Neural cell (in vitro differentiated cells): Measurements from ENCODE around the gene ZNF474. TPM values are rescaled to one million over a fixed set of nuclear protein-coding genes. Genes with fewer than 3 reads are reported as not detected.

Experiments
- H2AFZ ChIP-seq: fragments of 200-600, 300-800 bp; sonication (generic), shearing (Covaris generic); 2 replicates; pipeline ENCODE4 v1.6.0; 2014; ENCODE audit warnings: low read depth, mild to moderate bottlenecking, antibody characterized with exemption, low read length, moderate library complexity
- H3F3A ChIP-seq: fragments of 200-600 bp; shearing (Covaris generic); 2 replicates; pipeline ENCODE4 v1.6.1; 2016; ENCODE audit warnings: mild to moderate bottlenecking, moderate library complexity, mixed read lengths, antibody characterized with exemption, low read length; ENCODE audit not compliant: insufficient read depth, poor library complexity, severe bottlenecking
- H3K27ac ChIP-seq: fragments of 200-600, 300-800 bp; sonication (generic), shearing (Covaris generic); 2 replicates; pipeline ENCODE4 v1.5.1; 2014; ENCODE audit warnings: mild to moderate bottlenecking, low read length, moderate library complexity
- H3K27me3 ChIP-seq: fragments of 300-800, 200-600 bp; sonication (generic), shearing (Covaris generic); 2 replicates; pipeline ENCODE4 v1.6.0; 2014; ENCODE audit warnings: mild to moderate bottlenecking, low read depth, low read length, moderate library complexity; ENCODE audit not compliant: insufficient read depth
- H3K36me3 ChIP-seq: fragments of 300-800, 200-600 bp; sonication (generic), shearing (Covaris generic); 2 replicates; pipeline ENCODE4 v1.5.1; 2014; ENCODE audit warnings: mild to moderate bottlenecking, antibody characterized with exemption, low read length, moderate library complexity; ENCODE audit not compliant: insufficient read depth
- H3K4me2 ChIP-seq: fragments of 300-800, 200-600 bp; sonication (generic), shearing (Covaris generic); 2 replicates; pipeline ENCODE4 v1.6.0; 2014; ENCODE audit warnings: mild to moderate bottlenecking, low read length
- H3K4me3 ChIP-seq: fragments of 300-800, 200-600 bp; sonication (generic), shearing (Covaris generic); 2 replicates; pipeline ENCODE4 v1.5.1; 2014; ENCODE audit warnings: mild to moderate bottlenecking, low read length, moderate library complexity
- H3K79me2 ChIP-seq: fragments of 200-600 bp; shearing (Covaris generic); replicated peaks from 2 replicates; pipeline ENCODE4 v1.6.0; 2014; ENCODE audit warnings: mild to moderate bottlenecking, low read length, moderate library complexity; ENCODE audit not compliant: insufficient read depth
- H3K9ac ChIP-seq: fragments of 300-800, 200-600 bp; sonication (generic), shearing (Covaris generic); 2 replicates; pipeline ENCODE4 v1.6.1; 2016; ENCODE audit warnings: mild to moderate bottlenecking, low read length, mixed read lengths
- H3K9me2 ChIP-seq: fragments of 200-600 bp; shearing (Covaris generic); 2 replicates; pipeline ENCODE4 v1.6.1; 2016; ENCODE audit warnings: mild to moderate bottlenecking, low read length, mixed read lengths; ENCODE audit not compliant: insufficient read depth
- H3K9me3 ChIP-seq: fragments of 200-600, 300-800 bp; sonication (generic), shearing (Covaris generic); 2 replicates; pipeline ENCODE4 v1.6.1; 2016; ENCODE audit warnings: mild to moderate bottlenecking, mixed run types, low read length, moderate library complexity, mixed read lengths
- H4K20me1 ChIP-seq: fragments of 200-600 bp; shearing (Covaris generic); 2 replicates; pipeline ENCODE4 v1.6.1; 2016; ENCODE audit warnings: mild to moderate bottlenecking, mixed run types; ENCODE audit not compliant: insufficient read depth
- EP300 ChIP-seq: fragments of 450-650 bp; conservative IDR thresholded peaks from 2 replicates; pipeline ENCODE4 v1.6.1; 2014; ENCODE audit warnings: antibody characterized with exemption, mild to moderate bottlenecking, moderate library complexity; ENCODE audit not compliant: poor library complexity, severe bottlenecking
- POLR2AphosphoS5 ChIP-seq: IDR thresholded peaks from 2 replicates; pipeline ENCODE4 v1.6.1; 2012
- RAD21 ChIP-seq: fragments of 450-650 bp; conservative IDR thresholded peaks from 2 replicates; pipeline ENCODE4 v1.6.1; 2014; ENCODE audit warnings: antibody characterized with exemption, mild to moderate bottlenecking, moderate library complexity
- REST ChIP-seq: IDR thresholded peaks from 2 replicates; pipeline ENCODE4 v1.6.1; 2012; ENCODE audit warnings: borderline replicate concordance
- SMC3 ChIP-seq: fragments of 450-650 bp; conservative IDR thresholded peaks from 2 replicates; pipeline ENCODE4 v1.6.1; 2014; ENCODE audit warnings: antibody characterized with exemption, mild to moderate bottlenecking, moderate library complexity; ENCODE audit not compliant: poor library complexity
- TAF1 ChIP-seq: IDR thresholded peaks from 2 replicates; pipeline ENCODE4 v1.6.1; 2012; ENCODE audit warnings: low read depth
- polyA plus RNA-seq: library from polyadenylated mRNA; depleted of rRNA; stranded (reverse); fragments of >200 nt; gene quantifications from 2 replicates; pipeline ENCODE4 v1.2.3, GENCODE V29; 2014
- TF ChIP-seq, protein P1 (sequence below): fragments of 450-650 bp; IDR thresholded peaks from 2 replicates; pipeline ENCODE4 v1.5.1; 2014; ENCODE audit warnings: antibody characterized with exemption, mild to moderate bottlenecking, moderate library complexity; ENCODE audit not compliant: poor library complexity, severe bottlenecking

Gene ZNF474
- polyA plus RNA-seq, 1 donor from 2014 or later, result not detected

DNA sequence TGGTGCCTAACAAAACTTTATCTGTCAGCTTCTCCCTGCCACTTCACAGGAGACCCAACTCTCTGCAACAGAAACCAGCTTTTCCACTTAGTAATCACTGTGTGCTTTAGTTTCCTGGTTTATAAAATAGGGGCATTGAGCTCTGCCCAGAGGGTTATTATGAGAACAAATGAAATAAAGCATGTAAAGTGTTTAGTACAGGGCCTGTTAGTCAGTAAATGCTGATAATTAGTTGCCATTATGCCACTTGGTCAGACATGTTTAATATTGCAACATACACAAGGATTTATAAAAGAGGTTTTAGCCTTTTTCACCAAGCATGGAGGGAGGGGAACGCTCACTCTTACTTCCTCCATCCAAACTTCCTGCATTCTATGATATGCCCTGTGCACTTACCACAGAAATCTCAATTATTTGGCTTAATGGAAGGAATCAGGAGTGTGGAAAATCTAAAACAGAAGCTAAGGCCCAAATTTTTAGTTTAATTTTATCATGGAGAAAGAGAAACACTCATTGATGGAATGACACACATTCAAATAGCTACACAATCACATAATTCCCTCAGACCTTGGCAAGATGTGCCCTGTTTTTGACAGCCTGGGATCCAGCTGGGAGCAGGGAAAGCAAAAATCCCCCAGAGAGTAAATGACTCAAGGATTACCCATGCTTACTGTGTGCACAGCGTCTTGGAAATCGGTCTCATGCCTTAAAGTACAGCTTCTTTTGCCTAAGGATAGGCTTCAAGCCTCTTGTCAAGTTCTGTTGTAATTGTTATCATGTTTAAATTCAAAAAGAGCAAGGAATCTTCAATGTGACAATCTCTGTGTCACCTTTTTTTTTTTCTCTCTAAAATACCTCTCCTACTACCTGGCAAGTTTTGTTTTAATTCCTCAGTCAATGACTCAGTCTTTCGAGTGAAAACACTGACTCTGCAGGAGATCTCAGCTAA is 34.0 kb downstream of the ZNF474 start:
- Histone ChIP-seq H3K27ac (no peak overlapping the region), H2AFZ (no peak overlapping the region), H3K79me2 (no peaks in the 10 kb centered on the region), H3K9me3 (no peaks in the 10 kb centered on the region), H3K9me2 (no peaks in the 10 kb centered on the region), H3K4me3 (no peak overlapping the region), H4K20me1 (no peaks in the 10 kb centered on the region), H3K9ac (no peak overlapping the region), H3K4me2 (peak overlapping the region; percentile 10), H3K36me3 (no peaks in the 10 kb centered on the region), H3F3A (no peaks in the 10 kb centered on the region), H3K27me3 (no peaks in the 10 kb centered on the region)
- no peak for TF ChIP-seq EP300
- TF ChIP-seq, protein P1, sequence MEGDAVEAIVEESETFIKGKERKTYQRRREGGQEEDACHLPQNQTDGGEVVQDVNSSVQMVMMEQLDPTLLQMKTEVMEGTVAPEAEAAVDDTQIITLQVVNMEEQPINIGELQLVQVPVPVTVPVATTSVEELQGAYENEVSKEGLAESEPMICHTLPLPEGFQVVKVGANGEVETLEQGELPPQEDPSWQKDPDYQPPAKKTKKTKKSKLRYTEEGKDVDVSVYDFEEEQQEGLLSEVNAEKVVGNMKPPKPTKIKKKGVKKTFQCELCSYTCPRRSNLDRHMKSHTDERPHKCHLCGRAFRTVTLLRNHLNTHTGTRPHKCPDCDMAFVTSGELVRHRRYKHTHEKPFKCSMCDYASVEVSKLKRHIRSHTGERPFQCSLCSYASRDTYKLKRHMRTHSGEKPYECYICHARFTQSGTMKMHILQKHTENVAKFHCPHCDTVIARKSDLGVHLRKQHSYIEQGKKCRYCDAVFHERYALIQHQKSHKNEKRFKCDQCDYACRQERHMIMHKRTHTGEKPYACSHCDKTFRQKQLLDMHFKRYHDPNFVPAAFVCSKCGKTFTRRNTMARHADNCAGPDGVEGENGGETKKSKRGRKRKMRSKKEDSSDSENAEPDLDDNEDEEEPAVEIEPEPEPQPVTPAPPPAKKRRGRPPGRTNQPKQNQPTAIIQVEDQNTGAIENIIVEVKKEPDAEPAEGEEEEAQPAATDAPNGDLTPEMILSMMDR, result no peak
- TF ChIP-seq REST, result no peak

DNA sequence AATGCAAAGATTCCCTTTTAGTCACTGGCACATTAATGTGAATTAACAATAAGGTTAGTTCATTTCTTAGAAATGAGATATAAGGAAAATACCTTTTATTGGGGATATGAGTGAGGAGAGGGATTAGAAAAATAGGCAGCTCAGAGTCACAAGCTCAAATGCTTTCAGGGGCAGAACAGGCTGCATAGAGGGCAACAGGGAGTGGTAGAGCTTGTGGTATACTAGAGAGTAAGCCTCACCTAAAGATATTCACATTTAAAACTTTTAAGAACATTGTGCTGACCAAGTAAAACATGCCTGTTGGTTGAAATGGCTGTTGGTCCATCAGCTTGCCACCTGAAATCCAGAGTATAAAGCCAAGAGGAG is 34.7 kb downstream of the ZNF474 start:
- no peaks in the 10 kb centered on the region for H3K79me2 ChIP-seq
- H4K20me1 ChIP-seq, result no peaks in the 10 kb centered on the region
- TF ChIP-seq POLR2AphosphoS5 (no peak), EP300 (no peak), SMC3 (no peak), RAD21 (no peak), REST (no peak), TAF1 (no peak)
- TF ChIP-seq, protein P1, result no peak
- no peaks in the 10 kb centered on the region for H3K9me2 ChIP-seq
- no peaks in the 10 kb centered on the region for H3F3A ChIP-seq
- H3K27ac ChIP-seq, result no peak overlapping the region
- H3K4me3 ChIP-seq, result no peak overlapping the region
- H3K27me3 ChIP-seq, result no peaks in the 10 kb centered on the region
- no peaks in the 10 kb centered on the region for H3K36me3 ChIP-seq
- H3K9me3 ChIP-seq, result no peaks in the 10 kb centered on the region
- H2AFZ ChIP-seq, result no peak overlapping the region
- H3K9ac ChIP-seq, result no peak overlapping the region
- no peak overlapping the region for H3K4me2 ChIP-seq
